LHCN-M2 (cell line): ENCODE results near the gene WWP2. TPM values are rescaled to one million over a fixed set of nuclear protein-coding genes. Genes with fewer than 3 reads are reported as not detected.

Source experiments
- DNase-seq: peaks from one replicate; pipeline ENCODE4 v3.0.0-alpha.2; 2012; ENCODE audit warnings: low read depth
- total RNA-seq: library from RNA; depleted of rRNA; stranded (reverse); fragments of >200 nt; gene quantifications from 2 replicates; pipeline ENCODE4 v1.2.3, GENCODE V29; 2014

The WWP2 gene
- total RNA-seq, 1 experiment from 2014 or later: 20.8 TPM

DNA sequence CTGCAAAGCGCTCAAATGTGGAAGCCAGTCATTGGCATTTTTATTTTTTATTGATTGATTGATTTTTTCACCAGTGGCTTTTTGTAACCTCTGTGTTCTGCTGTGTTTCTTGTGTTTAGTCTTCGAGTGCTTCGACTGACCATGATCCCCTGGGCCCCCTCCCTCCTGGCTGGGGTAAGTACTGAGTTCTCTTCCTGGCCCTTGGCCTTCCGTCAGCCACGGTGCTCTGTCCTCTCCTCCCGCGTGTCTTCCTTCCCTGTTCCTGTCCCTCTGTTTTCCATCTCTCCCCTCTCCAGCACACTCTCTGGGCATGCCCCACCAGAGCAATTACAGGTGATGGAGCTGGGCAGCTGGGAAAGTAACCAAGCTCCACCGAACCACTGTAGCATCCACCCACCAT, 163.2 kb downstream of the WWP2 start:
- no peak for DNase-seq

DNA sequence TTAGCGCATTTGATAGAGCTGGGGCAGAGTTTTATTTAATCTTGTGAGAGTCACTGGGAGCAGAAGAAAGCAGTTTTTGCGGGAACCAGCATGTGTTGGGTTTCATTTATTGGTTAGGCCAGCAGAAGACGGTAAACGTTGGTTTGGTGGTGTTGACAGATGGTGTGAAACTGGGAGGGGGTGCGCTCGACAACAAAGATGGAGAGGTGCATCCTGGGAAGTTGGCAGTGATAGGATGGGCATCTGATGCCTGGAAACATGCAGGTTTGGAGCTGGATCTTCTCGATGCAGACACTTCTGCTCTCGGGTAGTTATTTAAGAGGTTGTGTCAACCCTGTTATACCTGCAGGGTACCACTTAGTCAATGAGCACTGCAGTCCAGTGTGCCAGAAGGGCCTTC, 164.1 kb downstream of the WWP2 start:
- no peak for DNase-seq

DNA sequence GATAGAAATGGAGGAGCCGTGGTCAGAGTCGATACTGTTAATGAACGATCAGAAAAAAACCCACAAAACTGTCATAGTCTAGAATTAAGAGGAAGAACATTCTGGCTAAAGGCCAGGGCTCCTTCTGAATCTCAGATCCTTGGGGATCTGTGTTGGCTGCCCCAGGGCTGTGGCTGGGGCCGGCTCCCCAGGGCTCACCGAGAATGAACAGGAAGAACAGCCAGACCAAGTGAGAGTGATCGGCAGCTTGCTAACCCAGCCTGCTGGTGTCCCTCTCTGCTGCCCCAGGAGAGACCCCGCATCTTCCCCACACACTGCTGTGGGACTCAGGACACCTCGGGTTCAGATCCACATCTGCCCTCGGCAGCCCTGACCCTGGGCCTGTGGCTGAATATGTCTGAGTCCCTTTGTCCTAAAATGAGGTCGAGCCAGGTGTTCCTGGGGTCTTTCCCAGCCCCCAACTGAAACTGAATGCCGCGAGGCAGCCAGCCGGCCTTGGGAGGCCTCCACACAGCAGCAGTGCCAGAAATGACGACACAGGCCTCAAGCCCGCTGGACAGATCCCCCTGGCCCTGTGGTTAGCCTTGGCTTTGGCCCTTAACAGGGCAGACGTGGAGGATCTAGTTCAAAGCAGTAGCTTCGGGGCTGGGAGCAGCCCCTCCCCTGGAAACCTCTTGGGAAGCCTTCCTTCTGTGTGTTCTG, 165.1 kb downstream of the WWP2 start:
- no peak for DNase-seq

DNA sequence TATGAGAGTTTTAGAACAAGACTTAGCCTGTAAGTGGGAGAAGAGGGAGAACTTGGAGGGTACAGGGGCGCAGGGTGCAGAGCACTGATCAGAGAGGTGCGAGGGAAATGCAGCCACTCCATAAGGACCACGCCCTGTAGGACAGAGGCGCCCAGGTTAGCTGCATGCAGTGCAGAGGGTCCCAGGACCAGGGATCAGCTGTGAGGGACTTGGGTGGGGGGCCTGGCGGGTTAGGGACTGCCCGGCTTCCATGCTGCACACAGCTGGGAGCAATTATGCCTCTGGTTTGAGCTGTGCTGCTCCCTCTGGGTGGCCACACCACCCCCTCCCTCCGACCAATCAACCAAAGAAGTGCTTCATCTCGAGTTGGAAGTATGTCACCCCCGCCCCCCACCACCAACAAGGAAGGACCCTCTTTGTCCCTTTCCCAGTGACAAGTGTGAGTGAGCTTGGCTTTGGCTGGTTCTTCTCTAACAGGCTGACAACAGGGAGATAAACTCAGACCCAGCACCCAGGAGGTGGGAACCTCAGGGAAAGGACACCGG, 166.8 kb downstream of the WWP2 start:
- no peak for DNase-seq

DNA sequence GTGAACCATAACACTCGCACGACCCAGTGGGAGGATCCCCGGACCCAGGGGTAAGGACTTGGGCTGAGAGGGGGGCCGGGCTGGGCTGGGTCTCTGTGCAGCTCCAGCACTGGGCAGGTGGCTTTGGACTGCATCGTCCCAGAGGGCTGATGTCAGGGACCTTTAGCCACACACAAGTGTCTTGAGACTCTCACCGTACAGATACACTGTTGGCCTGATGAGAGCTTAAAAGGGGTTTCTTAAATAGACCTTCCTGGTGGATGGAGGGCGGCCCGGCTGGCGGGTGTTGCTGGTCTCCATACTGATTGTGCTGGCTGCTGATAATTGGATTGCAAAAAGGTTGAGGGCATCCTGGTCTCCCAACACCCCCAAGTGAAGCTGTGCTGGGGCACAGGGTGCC, 167.3 kb downstream of the WWP2 start:
- DNase-seq: no peak

DNA sequence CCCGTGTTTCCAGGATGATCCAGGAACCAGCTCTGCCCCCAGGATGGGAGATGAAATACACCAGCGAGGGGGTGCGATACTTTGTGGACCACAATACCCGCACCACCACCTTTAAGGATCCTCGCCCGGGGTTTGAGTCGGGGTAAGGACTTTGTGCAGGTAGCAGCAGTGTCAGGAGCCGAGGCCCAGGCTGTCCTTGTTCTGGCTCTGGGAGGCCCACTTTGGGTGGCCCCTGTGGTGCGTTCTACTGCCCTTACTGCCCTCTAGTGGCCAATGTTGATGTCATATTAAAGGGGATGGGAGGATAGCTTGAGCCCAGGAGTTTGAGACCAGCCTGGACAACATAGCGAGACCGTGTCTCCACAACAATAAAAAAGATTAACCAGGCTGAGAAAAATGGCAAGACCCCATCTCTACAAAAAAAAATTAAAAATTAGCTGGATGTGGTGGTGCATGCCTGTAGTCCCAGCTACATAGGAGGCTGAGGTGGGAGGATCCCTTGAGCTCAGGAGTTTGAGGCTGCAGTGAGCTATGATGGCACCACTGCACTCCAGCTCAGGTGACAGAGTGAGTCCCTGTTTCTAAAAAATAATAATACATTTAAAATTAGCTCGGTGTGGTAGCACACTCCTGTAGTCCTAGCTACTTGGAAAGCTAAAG, 168.1 kb downstream of the WWP2 start:
- peak; percentile 58 for DNase-seq

DNA sequence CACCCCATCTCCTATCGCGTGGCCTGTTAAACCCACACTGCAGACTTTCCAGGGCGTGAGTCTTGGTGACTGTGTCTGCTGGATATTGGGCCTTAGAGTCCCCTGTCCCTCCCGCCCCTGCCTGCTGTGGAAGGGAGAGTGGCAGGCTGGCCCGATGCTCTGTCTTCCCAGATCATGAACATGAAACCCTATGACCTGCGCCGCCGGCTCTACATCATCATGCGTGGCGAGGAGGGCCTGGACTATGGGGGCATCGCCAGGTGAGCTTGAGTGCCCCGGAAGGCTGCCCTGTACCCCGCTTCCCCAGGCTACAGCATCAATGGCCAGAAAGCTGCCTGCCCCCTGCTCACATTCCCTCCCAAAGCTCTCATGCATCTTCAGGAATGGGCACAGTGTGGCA, 169.5 kb downstream of the WWP2 start:
- no peak for DNase-seq

DNA sequence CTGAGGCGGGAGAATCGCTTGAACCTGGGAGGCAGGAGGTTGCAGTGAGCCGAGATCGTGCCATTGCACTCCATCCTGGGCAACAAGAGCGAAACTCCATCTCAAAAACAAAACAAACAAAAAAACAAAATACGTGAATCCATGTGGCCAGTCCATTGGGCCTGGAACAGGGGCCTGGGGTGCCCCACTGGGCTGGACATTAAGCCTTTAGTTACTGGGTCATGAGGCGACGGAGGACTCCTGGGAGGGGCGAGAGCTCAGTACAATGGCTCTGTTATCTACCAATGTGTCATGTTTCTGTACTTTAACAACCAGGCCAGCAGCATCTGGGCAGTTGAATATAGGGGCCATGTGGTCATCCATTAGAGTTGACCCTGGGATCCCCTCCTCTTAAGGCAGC, 170.1 kb downstream of the WWP2 start:
- no peak for DNase-seq

DNA sequence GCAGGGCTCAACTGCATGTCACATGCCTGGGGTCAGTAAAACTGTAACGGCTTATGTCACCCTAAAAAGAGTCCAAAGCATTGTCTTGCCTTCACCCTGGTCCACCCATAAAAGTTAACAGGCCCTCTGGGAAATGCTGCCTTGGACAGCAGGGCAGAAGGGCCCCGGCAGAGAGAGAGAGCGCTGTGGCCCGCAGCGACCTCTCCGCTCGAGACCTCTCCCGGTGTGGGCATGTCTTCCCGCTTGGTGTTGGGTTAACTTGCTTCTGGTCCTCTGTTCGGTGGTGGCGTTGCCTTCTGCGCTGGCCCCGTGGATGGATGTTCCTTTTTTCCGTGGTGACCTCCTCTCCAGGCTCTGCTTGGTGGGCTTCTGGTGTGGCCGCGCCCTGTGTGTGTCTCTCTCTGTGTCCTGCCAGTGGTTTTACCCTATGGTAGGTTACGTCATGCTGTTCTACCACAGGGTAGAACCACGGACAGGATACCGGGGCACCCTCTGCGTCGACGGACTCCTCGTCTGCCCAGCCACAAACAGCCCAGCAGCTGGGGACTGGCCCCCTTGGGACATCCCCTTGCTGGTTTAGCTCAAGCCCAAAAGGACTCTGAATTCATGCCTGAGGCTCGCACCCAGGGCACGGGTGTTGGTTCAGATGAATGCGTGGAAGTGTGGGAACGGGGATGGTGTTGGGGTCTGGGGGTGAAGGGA, 170.7 kb downstream of the WWP2 start:
- DNase-seq: no peak

DNA sequence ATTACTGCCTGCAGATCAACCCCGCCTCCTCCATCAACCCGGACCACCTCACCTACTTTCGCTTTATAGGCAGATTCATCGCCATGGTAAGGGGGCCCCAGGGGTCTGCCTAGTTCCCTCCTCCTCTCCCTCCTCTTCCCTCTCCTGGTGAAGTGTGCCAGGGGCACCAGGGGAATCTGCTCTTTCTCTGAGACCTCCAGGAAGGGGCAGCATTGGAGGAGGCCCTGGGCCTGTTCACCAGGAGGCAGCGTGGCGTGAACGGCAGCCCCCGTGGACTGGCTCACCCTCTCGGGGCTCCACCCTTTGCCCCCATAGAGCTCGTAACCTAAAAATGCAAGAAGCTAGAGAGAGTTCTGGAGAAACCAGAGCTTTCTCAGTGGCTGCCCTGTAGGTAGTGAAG, 171.9 kb downstream of the WWP2 start:
- no peak for DNase-seq

DNA sequence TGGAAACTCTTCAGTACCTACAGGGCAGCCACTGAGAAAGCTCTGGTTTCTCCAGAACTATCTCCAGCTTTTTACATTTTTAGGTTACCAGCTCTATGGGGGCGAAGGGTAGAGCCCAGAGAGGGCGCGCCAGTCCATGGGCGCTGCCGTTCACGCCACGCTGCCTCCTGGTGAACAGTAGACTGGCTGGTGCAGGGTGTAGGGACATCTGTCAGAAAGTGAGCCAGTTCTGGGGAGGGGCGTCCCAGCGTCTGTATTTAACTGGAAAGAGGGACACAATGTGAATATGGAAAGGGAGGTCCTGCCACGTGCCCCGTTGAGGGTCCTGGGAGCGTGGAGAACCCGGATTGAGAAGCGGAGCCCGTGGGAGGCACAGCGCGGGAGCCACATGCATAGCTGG, 172.6 kb downstream of the WWP2 start:
- DNase-seq: no peak

DNA sequence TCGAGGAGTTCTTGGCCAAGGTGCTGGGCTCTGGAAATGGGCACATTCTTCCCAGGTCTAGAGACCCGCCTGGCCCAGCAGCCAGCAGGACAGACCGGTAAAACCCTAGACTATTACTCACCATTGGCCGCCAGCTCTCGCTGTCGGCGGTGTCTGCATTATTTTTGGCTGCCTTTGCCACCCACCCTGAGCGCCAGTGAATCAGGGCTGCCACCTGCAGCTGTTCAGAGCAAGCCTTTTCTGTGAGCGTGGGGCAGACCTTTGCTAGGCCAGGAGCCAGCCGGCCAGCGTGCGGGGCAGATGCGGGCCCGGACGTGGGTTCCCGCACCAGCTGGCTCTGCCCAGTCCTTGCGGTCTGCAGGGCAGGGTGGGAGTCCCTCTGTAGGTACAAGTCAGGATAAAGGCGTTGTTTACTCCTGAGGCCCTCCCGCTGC, 173.2 kb downstream of the WWP2 start:
- no peak for DNase-seq

DNA sequence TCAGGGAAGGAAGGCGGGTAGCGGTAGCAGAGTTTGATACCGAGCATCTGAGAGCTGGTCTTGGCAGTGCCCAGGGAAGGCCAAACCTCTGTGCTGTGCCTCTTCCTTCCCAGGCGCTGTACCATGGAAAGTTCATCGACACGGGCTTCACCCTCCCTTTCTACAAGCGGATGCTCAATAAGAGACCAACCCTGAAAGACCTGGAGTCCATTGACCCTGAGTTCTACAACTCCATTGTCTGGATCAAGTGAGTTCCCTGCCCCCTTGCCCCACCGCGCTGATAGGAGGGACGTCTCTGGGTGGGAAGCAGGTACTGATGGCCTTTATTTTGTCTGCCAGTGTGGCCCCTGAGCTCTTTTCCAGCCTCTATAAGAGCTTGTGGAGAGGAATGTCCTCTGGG, 173.6 kb downstream of the WWP2 start:
- no peak for DNase-seq

DNA sequence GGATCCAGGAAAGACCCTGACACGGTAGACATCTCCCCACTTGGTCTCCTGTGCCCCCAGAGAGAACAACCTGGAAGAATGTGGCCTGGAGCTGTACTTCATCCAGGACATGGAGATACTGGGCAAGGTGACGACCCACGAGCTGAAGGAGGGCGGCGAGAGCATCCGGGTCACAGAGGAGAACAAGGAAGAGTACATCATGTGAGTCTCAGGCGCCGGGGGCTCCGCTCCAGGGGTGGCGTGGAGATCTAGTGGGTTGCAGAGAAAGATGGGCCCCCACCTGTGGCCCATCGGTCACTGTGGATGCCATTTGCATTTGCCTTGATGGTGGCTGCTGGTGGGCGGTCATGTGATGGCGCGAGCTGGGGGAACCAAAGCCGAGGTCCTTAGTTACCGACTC, 174.1 kb downstream of the WWP2 start:
- DNase-seq: no peak

DNA sequence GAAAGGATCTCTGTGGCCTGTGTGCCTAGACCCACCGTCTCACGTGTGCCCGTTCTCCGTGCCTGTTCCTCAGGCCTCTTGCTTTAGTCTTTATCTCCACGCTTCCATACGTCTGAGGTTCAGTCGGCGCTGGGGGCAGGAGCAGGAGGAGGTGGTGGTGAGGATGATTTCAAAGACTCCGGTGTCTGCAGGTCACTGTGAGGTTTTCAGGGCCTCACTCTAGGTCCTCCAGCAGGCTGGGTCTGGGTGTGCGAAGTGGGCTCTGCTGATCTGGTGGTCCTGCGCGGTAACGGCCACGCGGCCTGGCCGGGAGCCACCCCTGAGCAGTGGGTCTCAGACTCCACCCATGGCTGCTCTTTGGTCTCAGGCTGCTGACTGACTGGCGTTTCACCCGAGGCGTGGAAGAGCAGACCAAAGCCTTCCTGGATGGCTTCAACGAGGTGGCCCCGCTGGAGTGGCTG, 174.6 kb downstream of the WWP2 start:
- DNase-seq: no peak

DNA sequence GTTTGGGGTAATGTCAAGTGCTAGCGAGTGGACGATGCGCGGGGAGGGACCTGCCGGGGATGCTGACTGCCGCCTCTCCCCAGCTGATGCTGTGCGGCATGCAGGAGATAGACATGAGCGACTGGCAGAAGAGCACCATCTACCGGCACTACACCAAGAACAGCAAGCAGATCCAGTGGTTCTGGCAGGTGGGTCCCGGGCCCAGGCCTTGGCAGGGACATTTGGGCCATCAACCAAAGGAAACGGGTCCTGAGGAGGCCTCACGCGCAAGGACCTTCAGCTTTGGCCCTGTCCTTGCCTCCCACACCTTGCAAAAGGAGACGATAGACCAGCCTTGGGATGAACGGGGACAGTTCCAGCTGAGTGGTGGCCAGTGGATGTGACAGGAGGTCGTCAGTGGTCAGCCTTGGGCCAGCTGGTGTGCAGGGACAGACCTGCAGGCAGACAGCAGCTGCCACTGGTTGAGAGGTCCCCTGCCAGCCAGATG, 175.4 kb downstream of the WWP2 start:
- DNase-seq: no peak

DNA sequence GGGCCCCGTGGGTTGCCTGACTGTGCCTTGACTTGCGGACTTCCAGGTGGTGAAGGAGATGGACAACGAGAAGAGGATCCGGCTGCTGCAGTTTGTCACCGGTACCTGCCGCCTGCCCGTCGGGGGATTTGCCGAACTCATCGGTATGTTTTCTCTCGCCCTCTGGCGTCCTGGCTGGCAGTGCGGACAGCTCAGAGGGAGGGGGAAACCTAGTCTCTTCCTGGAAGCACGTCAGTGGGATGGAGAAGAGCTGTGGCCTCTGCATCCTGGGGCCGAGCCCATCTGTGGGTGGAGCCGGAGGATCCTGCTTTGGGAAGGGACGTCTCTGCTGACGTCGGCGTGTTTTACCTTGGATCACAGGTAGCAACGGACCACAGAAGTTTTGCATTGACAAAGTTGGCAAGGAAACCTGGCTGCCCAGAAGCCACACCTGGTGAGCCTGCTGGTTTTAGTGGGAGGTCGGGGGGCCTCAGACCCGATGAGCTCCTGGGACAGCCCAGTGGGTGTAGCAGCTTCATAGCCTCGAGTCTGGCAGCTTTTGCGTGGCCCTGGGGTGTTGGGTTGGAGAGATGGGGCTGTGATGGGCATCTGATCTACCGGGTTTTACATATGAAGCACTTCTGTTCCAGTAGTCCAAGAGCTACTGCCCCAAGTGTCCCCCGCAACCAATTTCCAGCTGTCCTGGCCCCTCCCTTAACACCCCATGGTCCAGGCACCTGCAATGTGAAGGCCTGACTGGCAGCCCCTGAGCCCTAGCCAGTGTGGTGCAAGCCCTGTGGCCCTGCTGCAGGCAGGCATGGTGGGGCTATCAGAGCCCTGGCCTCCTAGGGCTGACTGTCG, 177.1 kb downstream of the WWP2 start:
- DNase-seq: no peak

DNA sequence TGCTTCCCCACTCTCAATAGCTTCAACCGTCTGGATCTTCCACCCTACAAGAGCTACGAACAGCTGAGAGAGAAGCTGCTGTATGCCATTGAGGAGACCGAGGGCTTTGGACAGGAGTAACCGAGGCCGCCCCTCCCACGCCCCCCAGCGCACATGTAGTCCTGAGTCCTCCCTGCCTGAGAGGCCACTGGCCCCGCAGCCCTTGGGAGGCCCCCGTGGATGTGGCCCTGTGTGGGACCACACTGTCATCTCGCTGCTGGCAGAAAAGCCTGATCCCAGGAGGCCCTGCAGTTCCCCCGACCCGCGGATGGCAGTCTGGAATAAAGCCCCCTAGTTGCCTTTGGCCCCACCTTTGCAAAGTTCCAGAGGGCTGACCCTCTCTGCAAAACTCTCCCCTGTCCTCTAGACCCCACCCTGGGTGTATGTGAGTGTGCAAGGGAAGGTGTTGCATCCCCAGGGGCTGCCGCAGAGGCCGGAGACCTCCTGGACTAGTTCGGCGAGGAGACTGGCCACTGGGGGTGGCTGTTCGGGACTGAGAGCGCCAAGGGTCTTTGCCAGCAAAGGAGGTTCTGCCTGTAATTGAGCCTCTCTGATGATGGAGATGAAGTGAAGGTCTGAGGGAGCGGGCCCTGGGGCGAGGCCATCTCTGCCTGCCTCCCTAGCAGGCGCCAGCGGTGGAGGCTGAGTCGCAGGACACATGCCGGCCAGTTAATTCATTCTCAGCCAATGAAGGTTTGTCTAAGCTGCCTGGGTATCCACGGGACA, 177.9 kb downstream of the WWP2 start:
- no peak for DNase-seq

DNA sequence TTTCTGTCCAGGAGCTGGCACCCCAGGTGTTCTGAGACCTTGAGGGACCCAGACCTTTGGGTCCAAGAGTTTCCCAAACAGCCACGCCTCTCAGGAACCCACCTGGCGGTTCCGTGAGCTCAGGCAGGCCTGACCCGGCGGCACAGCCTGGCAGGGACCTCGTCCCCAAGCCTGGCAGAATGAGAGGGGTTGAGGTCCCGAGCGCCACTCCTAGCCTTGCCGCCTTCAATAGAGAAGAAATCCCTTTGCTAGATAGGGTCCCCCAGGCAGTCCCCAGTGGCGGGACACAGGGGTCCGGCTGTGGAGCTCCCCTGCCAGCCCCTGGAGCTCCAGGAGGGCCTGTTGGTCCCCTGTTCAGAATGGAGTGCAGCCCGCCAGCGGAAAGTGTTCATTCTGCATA, 178.5 kb downstream of the WWP2 start:
- no peak for DNase-seq

DNA sequence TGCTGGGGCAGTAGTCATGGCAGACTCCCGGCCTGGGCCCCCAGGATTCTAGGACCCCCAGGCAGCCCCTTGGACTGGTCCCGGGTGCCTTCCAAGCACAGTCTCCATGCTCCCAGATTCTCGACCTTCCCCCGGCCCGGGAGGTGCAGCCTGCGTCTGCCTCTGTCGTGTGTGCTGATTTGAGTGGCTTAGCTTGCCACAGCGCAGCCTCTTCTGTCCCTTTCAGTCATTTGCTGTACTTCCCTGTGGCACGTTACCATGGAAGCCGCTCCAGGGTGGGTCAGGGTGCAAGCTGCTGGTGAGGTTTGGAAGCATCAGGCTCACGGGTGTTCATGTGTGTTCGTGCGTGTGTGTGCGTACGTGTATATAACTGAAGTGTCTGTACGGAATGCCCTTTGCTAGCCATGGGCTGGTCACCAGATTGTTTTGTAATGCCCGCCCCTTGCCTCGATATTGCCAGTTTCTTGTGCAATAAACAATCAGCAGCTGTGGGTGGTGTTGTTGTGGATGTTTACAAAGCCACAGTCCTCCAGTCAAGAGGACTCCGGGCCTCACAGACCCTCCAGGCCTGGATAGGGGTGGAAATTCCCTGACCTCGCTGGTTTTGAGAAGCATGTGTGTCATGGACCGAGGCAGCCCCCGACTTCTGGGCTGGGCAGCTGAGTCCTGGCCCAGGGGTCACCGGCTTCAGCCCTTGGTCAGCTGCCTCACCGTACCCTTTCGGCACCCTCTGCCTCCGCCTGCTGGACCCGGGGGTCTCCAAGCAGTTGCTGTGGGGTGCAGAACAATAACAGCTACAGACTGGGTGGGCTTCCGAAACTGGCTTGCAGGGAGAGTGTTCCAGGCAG, 179.3 kb downstream of the WWP2 start:
- DNase-seq: no peak
